NK-92 (cell line): ENCODE results near the gene ZNF20.

Experiments used
- DNase-seq: peaks from one replicate; lab custom pipeline; 2025; ENCODE audit not compliant: unreplicated experiment; lab: John Stamatoyannopoulos, UW

Gene ZNF20

GRCh38 chr19:12139885-12140544 lies at the start of gene ZNF20:
Gene ZNF20 (minus strand): TSS chr19:12140350. CDS start chr19:12140182, 168 bp downstream.
- DNase-seq: peak; percentile 39

DNA sequence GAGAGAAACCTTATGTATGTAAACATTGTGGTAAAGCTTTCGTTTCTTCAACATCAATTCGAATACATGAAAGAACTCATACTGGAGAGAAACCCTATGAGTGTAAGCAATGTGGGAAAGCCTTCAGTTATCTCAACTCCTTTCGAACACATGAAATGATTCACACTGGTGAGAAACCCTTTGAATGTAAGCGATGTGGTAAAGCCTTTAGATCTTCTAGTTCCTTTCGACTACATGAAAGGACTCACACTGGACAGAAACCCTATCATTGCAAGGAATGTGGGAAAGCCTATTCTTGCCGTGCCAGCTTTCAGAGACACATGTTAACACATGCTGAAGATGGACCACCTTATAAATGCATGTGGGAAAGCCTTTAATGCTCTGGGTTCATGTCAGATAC lies 47.5 kb upstream of the ZNF20 start:
- DNase-seq: no peak

DNA sequence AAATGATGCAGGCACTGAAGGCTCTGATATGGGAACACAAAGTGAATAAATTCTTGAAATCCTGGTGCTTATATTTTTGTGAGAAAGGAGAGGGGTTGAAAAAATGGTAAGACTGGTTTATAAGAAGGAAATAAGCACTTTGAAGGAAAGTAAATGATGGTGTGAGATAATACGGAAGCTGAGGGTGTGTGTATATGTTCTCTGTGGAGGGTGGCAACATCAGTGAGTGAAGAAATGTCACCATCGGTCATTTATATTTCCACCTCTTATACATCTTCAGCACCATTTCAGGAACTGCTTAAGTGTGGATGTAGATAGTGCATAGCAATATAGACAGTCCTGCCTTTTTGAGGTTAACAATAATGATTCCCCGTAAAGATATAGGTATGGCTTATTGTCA lies 40.2 kb upstream of the ZNF20 start:
- DNase-seq: no peak

- no peak for DNase-seq
Measured at GRCh38 chr19:12166626-12167025, 26.5 kb upstream of the ZNF20 start.

DNA sequence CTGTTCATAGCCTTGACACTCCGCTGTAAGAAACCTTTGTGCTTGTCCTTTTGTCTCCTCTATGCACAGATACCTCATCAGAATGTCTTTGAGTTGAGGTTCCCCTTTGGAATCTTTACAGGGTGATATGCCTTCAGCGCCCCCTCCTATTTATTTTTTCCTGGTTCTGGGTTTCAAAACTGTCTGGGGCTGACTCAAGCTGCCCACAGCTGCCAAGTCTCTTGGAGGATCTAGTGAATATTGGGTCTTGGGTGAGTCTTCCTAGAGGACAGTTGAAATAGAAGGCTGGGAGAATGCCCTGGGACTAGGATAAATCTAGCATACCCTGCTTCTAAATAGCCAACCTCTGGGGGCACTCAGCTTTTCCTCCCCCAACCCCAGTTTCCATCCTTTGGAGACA lies 23.7 kb upstream of the ZNF20 start:
- no peak for DNase-seq

DNA sequence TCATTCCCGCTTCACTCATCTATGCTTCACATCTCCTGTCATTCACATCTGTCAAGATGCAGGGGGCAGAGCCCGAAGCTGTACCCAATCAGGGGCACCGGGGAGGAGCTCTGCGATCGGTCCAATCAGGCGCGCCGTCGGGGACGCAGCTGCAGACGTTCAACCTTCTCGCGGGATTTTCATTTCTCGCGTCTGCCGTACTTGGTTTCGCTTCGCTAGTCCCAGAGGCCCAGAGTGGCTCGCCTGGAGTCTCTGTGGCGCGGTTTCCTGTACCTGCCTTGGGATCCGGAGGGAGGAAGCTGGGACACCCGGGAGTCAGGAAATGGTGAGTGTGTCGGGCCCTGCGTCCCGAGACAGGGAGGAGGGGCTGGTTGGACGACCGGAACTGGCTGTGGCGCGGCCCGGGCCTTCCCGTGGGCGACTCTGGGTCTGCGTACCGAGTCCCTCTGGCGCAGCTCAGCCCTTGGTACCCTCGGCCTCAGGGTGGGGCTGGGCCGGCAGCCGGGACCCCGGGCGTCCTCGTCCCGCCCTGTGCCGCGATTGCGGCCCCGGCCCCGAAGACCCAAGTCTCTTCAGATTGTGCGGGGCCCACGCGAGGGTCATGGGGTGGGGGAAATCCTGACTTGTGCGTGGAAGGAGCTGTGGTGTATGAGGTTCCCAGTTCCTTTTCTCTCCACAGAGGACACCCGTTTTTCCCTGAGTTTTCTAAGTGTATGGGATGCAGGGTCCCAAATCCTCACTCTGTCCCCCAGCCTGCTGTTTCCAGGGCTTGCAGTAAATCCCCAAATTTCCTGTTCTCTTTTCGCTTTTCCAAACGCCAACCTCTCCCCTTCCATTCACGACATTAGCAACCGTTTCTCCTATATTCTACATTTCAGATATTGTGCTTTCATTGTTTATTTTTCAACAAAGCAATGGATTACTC lies 23.0 kb upstream of the ZNF20 start, which contains the start of gene ZNF136:
Gene ZNF136 (plus strand): TSS at position 215 of the 925 bp plus-strand sequence. CDS start 108 bp downstream, at position 323.
- peak; percentile 53 for DNase-seq

DNA sequence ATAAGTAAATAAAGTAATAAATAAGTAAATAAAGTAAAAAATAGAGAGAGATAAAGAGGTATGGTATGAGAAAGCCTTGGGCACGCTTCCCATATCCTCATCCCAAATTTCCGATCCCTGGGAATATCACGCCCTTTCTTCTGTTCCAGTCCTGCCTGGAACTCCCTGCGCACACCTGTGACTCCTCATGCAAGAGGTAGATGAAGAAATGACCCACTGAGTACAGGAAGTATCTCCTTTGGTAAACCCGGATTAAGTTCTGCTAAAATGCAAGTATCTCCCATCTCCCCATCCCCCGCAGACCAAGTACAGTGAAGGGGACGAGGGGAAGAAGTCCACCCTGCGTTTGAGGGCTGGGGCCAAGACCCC lies 22.3 kb upstream of the ZNF20 start:
- DNase-seq: no peak

- no peak for DNase-seq
Measured at GRCh38 chr19:12159773-12160414, 19.7 kb upstream of the ZNF20 start.

DNA sequence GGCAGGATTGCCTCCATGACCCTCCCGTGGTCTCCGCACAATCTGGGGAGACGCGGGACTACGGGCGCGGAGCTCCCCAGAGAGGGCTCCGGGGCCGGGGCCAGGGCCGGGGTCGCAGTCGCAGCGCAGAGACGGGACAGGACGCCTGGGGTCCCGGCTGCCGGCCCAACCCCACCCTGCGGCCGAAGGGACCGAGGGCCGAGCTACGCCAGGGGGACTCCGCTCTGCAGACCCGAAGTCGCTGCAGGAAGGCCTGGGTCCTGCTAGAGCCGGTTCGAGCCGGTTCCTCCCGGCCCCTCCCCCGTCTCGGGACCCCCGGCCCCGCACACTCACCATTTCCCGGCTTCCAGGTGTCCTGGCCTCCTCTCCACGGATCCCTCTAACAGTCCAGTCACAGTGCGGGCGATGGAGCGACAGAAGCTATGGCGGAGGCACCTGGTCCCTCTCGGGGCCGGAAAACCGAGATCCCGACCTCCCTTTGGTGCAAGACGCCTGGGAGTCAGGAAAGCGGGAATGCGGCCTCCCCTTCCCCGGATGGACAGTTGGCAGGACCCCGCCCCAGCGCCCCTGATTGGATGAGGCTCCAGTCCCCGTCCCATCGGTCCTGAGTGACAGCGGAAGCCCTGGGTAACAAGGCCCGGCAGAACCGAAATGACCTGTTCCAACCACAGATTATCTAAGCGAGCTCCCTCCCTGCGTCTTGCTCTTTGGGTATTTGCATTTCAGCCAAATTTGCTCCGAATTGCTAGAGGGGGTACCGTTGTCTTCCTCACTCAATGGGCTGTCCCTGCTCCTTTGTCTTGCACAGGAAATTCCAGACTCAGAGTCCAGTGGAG lies 16.3 kb upstream of the ZNF20 start, which contains the start of gene ZNF625:
Gene ZNF625 (minus strand): TSS at position 512 of the 836 bp plus-strand sequence. CDS start 176 bp downstream, at position 336.
- DNase-seq: no peak

DNA sequence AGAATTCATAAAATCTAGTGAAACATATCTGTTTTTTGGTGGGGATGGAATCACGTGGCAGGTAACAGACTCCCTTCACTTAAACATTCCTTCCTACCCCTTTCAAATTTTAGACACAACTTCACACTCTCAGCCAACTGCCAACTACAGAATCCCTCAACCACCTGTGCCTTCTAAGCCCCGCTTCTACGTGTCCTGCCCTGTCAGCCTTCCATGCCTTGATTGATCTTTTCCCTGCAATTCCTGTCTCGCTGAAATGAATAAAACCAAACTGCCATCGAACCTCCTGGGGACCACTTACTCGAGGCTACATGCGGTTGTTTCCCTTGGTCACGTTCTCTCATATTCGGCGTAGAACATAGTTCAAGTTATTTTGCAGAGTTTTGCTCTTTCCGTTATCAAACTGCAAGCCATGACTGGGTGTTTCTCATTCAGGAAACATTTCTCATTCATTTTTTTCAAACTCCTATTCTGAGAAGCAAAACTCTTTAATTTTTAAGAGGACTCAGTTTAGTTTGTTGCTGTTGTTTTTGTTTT lies 15.2 kb upstream of the ZNF20 start:
- no peak for DNase-seq

DNA sequence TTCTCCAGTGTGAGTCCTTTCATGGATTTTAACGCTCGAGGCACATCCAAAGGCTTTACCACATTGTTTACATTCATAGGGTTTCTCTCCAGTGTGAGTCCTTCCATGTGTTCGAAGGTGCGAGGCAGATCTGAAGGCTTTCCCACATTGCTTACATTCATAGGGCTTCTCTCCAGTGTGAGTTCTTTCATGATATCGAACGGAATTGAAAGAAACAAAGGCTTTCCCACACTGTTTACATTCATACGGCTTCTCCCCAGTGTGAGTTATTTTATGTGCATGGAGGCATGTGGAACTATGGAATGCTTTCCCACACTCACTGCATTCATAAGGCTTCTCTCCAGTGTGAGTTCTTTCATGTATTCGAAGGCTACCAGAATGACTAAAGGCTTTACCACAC lies 5.2 kb upstream of the ZNF20 start:
- DNase-seq: no peak

DNA sequence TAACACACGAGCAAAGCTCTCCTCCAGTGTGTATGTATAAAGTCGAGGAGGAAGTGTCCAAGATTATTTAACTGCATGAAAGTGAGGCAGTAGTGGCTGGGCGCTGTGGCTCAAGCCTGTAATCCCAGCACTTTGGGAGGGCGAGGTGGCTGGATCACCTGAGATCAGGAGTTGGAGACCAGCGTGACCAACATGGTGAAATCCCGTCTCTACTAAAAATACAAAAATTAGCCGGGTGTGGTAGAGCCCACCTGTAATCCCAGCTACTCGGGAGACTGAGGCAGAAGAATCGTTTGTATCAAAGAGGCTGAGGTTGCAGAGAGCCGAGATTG lies 1.2 kb upstream of the ZNF20 start:
- DNase-seq: no peak

DNA sequence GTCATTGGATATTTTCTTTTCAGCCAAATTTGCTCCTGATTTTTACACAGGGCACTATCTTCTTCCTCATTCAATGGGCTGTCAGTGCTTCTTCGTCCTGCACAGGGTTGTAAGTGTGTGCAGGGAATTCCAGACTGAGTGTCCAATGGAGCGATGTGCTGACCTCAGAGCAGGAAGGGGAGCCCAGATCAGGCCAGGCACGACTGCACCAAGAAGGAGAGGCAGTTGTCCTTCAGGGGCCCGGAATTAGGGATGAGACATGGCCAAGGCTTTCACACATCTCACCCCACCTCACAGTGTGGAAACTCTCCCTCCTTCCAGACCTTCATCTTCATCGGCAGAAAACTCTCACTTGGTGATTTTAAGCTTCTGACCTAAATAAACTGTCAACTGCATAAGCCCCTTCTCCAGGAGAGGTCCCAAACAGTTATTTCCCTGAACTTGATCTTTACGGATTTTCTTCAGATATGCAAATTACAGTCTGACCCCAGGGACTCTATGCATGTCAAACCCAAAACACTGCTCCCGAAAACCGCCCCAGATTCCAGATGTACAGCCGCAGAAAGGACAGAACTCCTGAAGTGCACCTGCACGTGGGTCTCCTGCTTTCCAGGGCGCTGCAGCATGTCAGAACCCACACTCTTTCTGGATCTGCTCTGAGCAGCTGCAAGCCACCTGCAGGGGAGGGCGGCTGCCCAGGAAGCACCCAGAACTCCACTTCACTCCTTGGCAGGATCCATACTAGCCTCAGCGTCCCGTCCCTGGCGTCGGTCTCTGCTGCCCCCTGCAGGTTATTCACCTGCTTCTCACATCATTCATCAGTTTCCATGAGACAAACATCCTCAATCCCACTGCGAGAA lies 625 bp upstream of the ZNF20 start:
- no peak for DNase-seq

GRCh38 chr19:12139269-12139668 lies 881 bp downstream of the ZNF20 start:
- DNase-seq: no peak

GRCh38 chr19:12137221-12137940 lies 2.8 kb downstream of the ZNF20 start:
- DNase-seq: no peak

DNA sequence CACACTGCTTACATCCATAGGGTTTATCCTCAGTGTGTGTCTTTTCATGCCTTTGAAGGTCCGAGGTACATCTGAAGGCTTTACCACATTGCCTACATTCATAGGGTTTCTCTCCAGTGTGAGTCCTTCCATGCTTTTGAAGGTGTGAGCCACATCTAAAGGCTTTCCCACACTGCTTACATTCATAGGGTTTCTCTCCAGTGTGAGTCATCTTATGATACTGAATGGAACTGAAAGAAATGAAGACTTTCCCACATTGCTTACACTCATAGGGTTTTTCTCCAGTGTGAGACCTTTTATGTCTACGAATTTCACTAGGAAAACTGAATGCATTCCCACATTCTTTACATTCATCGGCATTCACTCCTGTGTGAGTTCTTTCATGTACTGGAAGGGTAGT lies 7.1 kb downstream of the ZNF20 start:
- no peak for DNase-seq

- DNase-seq: no peak
Measured at GRCh38 chr19:12126707-12127106, 13.4 kb downstream of the ZNF20 start.

DNA sequence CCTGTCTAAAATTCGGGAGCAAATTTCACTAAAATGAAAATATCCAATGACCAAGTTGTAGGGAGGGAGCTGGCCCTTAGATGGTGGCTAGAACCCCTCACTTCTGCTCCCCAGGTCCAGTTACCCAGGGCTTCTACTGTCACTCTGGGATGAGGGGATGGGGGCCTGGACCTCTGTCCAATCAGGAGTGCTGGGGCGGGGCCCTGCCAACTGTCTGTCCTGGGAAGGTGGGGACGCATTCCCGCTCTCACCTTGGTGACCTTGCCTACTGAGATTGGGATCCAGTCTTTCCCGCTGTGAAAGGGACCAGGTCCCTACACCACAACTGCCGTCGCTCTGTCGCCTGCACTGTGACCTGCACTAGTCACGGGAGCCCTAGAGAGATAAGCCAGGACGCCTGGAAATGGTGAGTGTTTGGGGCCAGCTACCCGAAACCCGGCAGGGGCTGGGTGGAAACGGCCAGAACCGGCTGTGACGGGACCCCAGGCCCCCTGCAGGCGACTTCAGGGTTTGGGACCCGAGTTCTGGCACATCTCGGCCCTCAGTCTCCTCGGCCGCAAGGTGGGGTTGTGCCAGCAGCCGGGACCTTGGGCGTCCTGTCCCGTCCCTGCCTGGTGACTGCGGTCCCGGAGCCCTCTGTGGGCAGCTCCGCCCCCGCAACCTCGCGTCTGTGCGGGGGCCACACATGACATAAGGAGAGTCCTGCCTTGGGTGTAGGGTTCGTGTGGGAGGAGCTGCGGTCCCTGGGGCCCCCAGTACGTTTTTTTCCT lies 22.8 kb downstream of the ZNF20 start:
- no peak for DNase-seq
